ENCODE results near the gene SETD6.

The SETD6 gene

GRCh38 chr16:58503166-58503862 is 12.0 kb upstream of the SETD6 start:
- DNase-seq (ENCODE audit: low read depth, low spot score), result no peak
- Histone ChIP-seq H3K9ac (ENCODE audit: insufficient read length) (no peak overlapping the region), H3K4me3 (no peak overlapping the region), H3K9me3 (ENCODE audit: low read depth, low read length) (no peaks in the 10 kb centered on the region), H3K27ac (no peak overlapping the region), H3K36me3 (ENCODE audit: insufficient read depth, low read length) (no peaks in the 10 kb centered on the region)
- TF ChIP-seq FOXP2 (optimal IDR thresholded peaks at IDR 0.05; ENCODE audit: control extremely low read depth, extremely low read length, insufficient read depth), result no peak
- TF ChIP-seq EZH2 (IDR thresholded peaks at IDR 0.05), result no peak
- no peak for TF ChIP-seq POLR2AphosphoS5 (IDR thresholded peaks at IDR 0.05; ENCODE audit: borderline replicate concordance, low read depth, low read length)

GRCh38 chr16:58503863-58504688 is 11.2 kb upstream of the SETD6 start:
- Histone ChIP-seq H3K9me3 (ENCODE audit: low read depth, low read length) (no peaks in the 10 kb centered on the region), H3K4me3 (no peak overlapping the region), H3K9ac (ENCODE audit: insufficient read length) (no peak overlapping the region), H3K36me3 (ENCODE audit: insufficient read depth, low read length) (no peaks in the 10 kb centered on the region), H3K27ac (no peak overlapping the region)
- no peak for DNase-seq (ENCODE audit: low read depth, low spot score)
- TF ChIP-seq EZH2 (IDR thresholded peaks at IDR 0.05) (no peak), FOXP2 (optimal IDR thresholded peaks at IDR 0.05; ENCODE audit: control extremely low read depth, extremely low read length, insufficient read depth) (no peak)

GRCh38 chr16:58506241-58507194 is 8.8 kb upstream of the SETD6 start:
- Histone ChIP-seq H3K27ac (no peak overlapping the region), H3K4me3 (no peak overlapping the region), H3K36me3 (ENCODE audit: insufficient read depth, low read length) (no peaks in the 10 kb centered on the region), H3K9me3 (ENCODE audit: low read depth, low read length) (no peaks in the 10 kb centered on the region), H3K9ac (ENCODE audit: insufficient read length) (no peak overlapping the region)
- no peak for DNase-seq (ENCODE audit: low read depth, low spot score)
- no peak for TF ChIP-seq POLR2AphosphoS5 (IDR thresholded peaks at IDR 0.05; ENCODE audit: borderline replicate concordance, low read depth, low read length)
- no peak for TF ChIP-seq FOXP2 (optimal IDR thresholded peaks at IDR 0.05; ENCODE audit: control extremely low read depth, extremely low read length, insufficient read depth)
- TF ChIP-seq EZH2 (IDR thresholded peaks at IDR 0.05), result no peak

GRCh38 chr16:58507195-58507962 is 7.9 kb upstream of the SETD6 start:
- no peak overlapping the region for H3K27ac ChIP-seq
- no peak overlapping the region for H3K4me3 ChIP-seq
- no peak for DNase-seq (ENCODE audit: low read depth, low spot score)
- H3K36me3 ChIP-seq (ENCODE audit: insufficient read depth, low read length), result no peaks in the 10 kb centered on the region
- TF ChIP-seq POLR2AphosphoS5 (IDR thresholded peaks at IDR 0.05; ENCODE audit: borderline replicate concordance, low read depth, low read length), result no peak
- no peak for TF ChIP-seq FOXP2 (optimal IDR thresholded peaks at IDR 0.05; ENCODE audit: control extremely low read depth, extremely low read length, insufficient read depth)
- TF ChIP-seq EZH2 (IDR thresholded peaks at IDR 0.05), result no peak
- no peaks in the 10 kb centered on the region for H3K9me3 ChIP-seq (ENCODE audit: low read depth, low read length)
- H3K9ac ChIP-seq (ENCODE audit: insufficient read length), result no peak overlapping the region

GRCh38 chr16:58507963-58508670 is 7.2 kb upstream of the SETD6 start:
- H3K9ac ChIP-seq (ENCODE audit: insufficient read length), result no peak overlapping the region
- H3K36me3 ChIP-seq (ENCODE audit: insufficient read depth, low read length), result no peaks in the 10 kb centered on the region
- TF ChIP-seq EZH2 (IDR thresholded peaks at IDR 0.05) (no peak), POLR2AphosphoS5 (IDR thresholded peaks at IDR 0.05; ENCODE audit: borderline replicate concordance, low read depth, low read length) (no peak; the same call in 1 of the 2 replicates), FOXP2 (optimal IDR thresholded peaks at IDR 0.05; ENCODE audit: control extremely low read depth, extremely low read length, insufficient read depth) (no peak)
- no peak for DNase-seq (ENCODE audit: low read depth, low spot score)
- no peaks in the 10 kb centered on the region for H3K9me3 ChIP-seq (ENCODE audit: low read depth, low read length)
- no peak overlapping the region for H3K27ac ChIP-seq
- no peak overlapping the region for H3K4me3 ChIP-seq

- DNase-seq (ENCODE audit: low read depth, low spot score), result no peak
- no peaks in the 10 kb centered on the region for H3K9me3 ChIP-seq (ENCODE audit: low read depth, low read length)
- H3K27ac ChIP-seq, result no peak overlapping the region
- H3K4me3 ChIP-seq, result no peak overlapping the region
- TF ChIP-seq POLR2AphosphoS5 (IDR thresholded peaks at IDR 0.05; ENCODE audit: borderline replicate concordance, low read depth, low read length) (no peak), EZH2 (IDR thresholded peaks at IDR 0.05) (no peak), FOXP2 (optimal IDR thresholded peaks at IDR 0.05; ENCODE audit: control extremely low read depth, extremely low read length, insufficient read depth) (no peak)
- no peak overlapping the region for H3K9ac ChIP-seq (ENCODE audit: insufficient read length)
- H3K36me3 ChIP-seq (ENCODE audit: insufficient read depth, low read length), result no peaks in the 10 kb centered on the region
Measured at GRCh38 chr16:58508671-58509251, 6.6 kb upstream of the SETD6 start.
